ENCODE results near the gene NKG7.

The NKG7 gene

GRCh38 chr19:51321799-51322198 lies 50.7 kb downstream of the NKG7 start (continued):
- TF ChIP-seq CSRNP3 (CRISPR knock-in tag; IDR thresholded peaks at IDR 0.05): no peak
- TF ChIP-seq, protein P1, sequence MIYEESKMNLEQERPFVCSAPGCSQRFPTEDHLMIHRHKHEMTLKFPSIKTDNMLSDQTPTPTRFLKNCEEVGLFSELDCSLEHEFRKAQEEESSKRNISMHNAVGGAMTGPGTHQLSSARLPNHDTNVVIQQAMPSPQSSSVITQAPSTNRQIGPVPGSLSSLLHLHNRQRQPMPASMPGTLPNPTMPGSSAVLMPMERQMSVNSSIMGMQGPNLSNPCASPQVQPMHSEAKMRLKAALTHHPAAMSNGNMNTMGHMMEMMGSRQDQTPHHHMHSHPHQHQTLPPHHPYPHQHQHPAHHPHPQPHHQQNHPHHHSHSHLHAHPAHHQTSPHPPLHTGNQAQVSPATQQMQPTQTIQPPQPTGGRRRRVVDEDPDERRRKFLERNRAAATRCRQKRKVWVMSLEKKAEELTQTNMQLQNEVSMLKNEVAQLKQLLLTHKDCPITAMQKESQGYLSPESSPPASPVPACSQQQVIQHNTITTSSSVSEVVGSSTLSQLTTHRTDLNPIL (CRISPR knock-in tag; IDR thresholded peaks at IDR 0.05; ENCODE audit: low read depth): no peak
- TF ChIP-seq TOX (CRISPR knock-in tag; IDR thresholded peaks at IDR 0.05; ENCODE audit: borderline replicate concordance): no peak
- no peak for TF ChIP-seq OSR1 (CRISPR knock-in tag; IDR thresholded peaks at IDR 0.05)
- no peak for TF ChIP-seq ZFP3 (CRISPR knock-in tag; IDR thresholded peaks at IDR 0.05)
